HEK293T (cell line): ENCODE measurements around the gene HPCAL1.

Experiments used
- CTCF ChIA-PET: fragments of 350-600 bp; formaldehyde crosslinking; extraction: SDS; loops from one replicate; lab custom pipeline; 2021; ENCODE audit warnings: antibody characterized with exemption, inconsistent platforms; lab: Yijun Ruan, JAX
- POLR2A ChIA-PET: fragments of 350-600 bp; formaldehyde crosslinking; extraction: SDS; loops from one replicate; lab custom pipeline; 2020; ENCODE audit warnings: antibody characterized with exemption, inconsistent platforms; lab: Yijun Ruan, JAX
- DNase-seq: peaks from one replicate; pipeline ENCODE4 v3.0.0; 2012; ENCODE audit warnings: mixed read lengths; ENCODE audit errors: extremely low spot score
- ARNT ChIP-seq: fragments of 450-650 bp; IDR thresholded peaks from 2 replicates; pipeline ENCODE4 v1.6.1; 2017; ENCODE audit warnings: mild to moderate bottlenecking
- BHLHE40 ChIP-seq: fragments of 450-650 bp; IDR thresholded peaks from 2 replicates; pipeline ENCODE4 v1.6.1; 2016; ENCODE audit warnings: mild to moderate bottlenecking, moderate library complexity, borderline replicate concordance
- CTBP1 ChIP-seq: fragments of 450-650 bp; IDR thresholded peaks from 2 replicates; pipeline ENCODE4 v1.6.1; 2016; ENCODE audit warnings: borderline replicate concordance
- ELF4 ChIP-seq: fragments of 450-650 bp; IDR thresholded peaks from 2 replicates; pipeline ENCODE4 v1.6.1; 2017; ENCODE audit warnings: antibody characterized with exemption
- FOXA1 ChIP-seq: fragments of 450-650 bp; IDR thresholded peaks from 2 replicates; pipeline ENCODE4 v1.6.1; 2016; ENCODE audit warnings: mild to moderate bottlenecking
- FOXK2 ChIP-seq: fragments of 450-650 bp; IDR thresholded peaks from 2 replicates; pipeline ENCODE4 v1.6.1; 2016; ENCODE audit warnings: mild to moderate bottlenecking
- FOXM1 ChIP-seq: fragments of 450-650 bp; IDR thresholded peaks from 2 replicates; pipeline ENCODE4 v1.6.1; 2017; ENCODE audit warnings: mild to moderate bottlenecking, borderline replicate concordance
- HDGF ChIP-seq: fragments of 450-650 bp; IDR thresholded peaks from 2 replicates; pipeline ENCODE4 v1.6.1; 2017; ENCODE audit warnings: antibody characterized with exemption, borderline replicate concordance
- L3MBTL2 ChIP-seq: fragments of 450-650 bp; conservative IDR thresholded peaks from 2 replicates; pipeline ENCODE4 v1.6.1; 2016; ENCODE audit warnings: mild to moderate bottlenecking
- LEF1 ChIP-seq: fragments of 450-650 bp; IDR thresholded peaks from 2 replicates; pipeline ENCODE4 v1.6.1; 2017; ENCODE audit warnings: mild to moderate bottlenecking, borderline replicate concordance
- NFRKB ChIP-seq: fragments of 450-650 bp; IDR thresholded peaks from 2 replicates; pipeline ENCODE4 v1.6.1; 2016; ENCODE audit warnings: mild to moderate bottlenecking, moderate library complexity
- PKNOX1 ChIP-seq: fragments of 450-650 bp; IDR thresholded peaks from 2 replicates; pipeline ENCODE4 v1.6.1; 2016
- SP1 ChIP-seq: fragments of 450-650 bp; IDR thresholded peaks from 2 replicates; pipeline ENCODE4 v1.6.1; 2017
- SUZ12 ChIP-seq: fragments of 450-650 bp; IDR thresholded peaks from 2 replicates; pipeline ENCODE4 v1.6.1; 2016; ENCODE audit warnings: mild to moderate bottlenecking
- TARDBP ChIP-seq: fragments of 450-650 bp; IDR thresholded peaks from 2 replicates; pipeline ENCODE4 v1.6.1; 2016
- ZNF384 ChIP-seq: fragments of 450-650 bp; IDR thresholded peaks from 2 replicates; pipeline ENCODE4 v1.6.1; 2016

Gene HPCAL1

GRCh38 chr2:10370895-10371294 is 68.2 kb downstream of the HPCAL1 start:
- no peak for DNase-seq
- TF ChIP-seq FOXK2 = no peak
- no peak for TF ChIP-seq ZNF384
- no peak for TF ChIP-seq SP1
- TF ChIP-seq LEF1 = no peak
- TF ChIP-seq PKNOX1 = no peak
- no peak for TF ChIP-seq ELF4
- TF ChIP-seq CTBP1 = no peak
- no peak for TF ChIP-seq FOXM1
- POLR2A ChIA-PET = no interaction called here
- CTCF ChIA-PET = no interaction called here

GRCh38 chr2:10371441-10372196 is 68.9 kb downstream of the HPCAL1 start:
- ChIA-PET POLR2A (no interaction called here), CTCF (no interaction called here)
- DNase-seq = no peak
- no peak for TF ChIP-seq ELF4
- TF ChIP-seq LEF1 = no peak
- TF ChIP-seq SUZ12 = no peak
- TF ChIP-seq ZNF384 = no peak
- no peak for TF ChIP-seq HDGF
- no peak for TF ChIP-seq BHLHE40
- TF ChIP-seq PKNOX1 = no peak
- no peak for TF ChIP-seq L3MBTL2
- TF ChIP-seq FOXA1 = no peak

- DNase-seq = no peak
- POLR2A ChIA-PET = no interaction called here
- CTCF ChIA-PET = no interaction called here
- TF ChIP-seq FOXA1 = no peak
- no peak for TF ChIP-seq ZNF384
- TF ChIP-seq FOXM1 = no peak
- TF ChIP-seq HDGF = no peak
- no peak for TF ChIP-seq CTBP1
- no peak for TF ChIP-seq ELF4
- no peak for TF ChIP-seq L3MBTL2
Measured at GRCh38 chr2:10372203-10372861, 69.6 kb downstream of the HPCAL1 start.

- DNase-seq = no peak
- TF ChIP-seq FOXA1 (no peak), ZNF384 (no peak), L3MBTL2 (no peak), CTBP1 (no peak), FOXM1 (no peak), NFRKB (no peak), TARDBP (no peak), ARNT (no peak), SP1 (no peak)
- CTCF ChIA-PET = no interaction called here
- POLR2A ChIA-PET = no interaction called here
Measured at GRCh38 chr2:10372862-10373240, 70.1 kb downstream of the HPCAL1 start.

GRCh38 chr2:10373931-10374330 is 71.2 kb downstream of the HPCAL1 start:
- ChIA-PET CTCF (no interaction called here), POLR2A (no interaction called here)
- TF ChIP-seq ARNT (no peak), L3MBTL2 (no peak), CTBP1 (no peak), BHLHE40 (no peak), ZNF384 (no peak), FOXM1 (no peak), ELF4 (no peak), SP1 (no peak), SUZ12 (no peak), NFRKB (no peak), HDGF (no peak), FOXA1 (no peak), PKNOX1 (no peak), TARDBP (no peak), FOXK2 (no peak), LEF1 (no peak)
- no peak for DNase-seq

GRCh38 chr2:10374362-10374943 is 71.7 kb downstream of the HPCAL1 start:
- POLR2A ChIA-PET = no interaction called here
- CTCF ChIA-PET = no interaction called here
- no peak for TF ChIP-seq HDGF
- no peak for TF ChIP-seq SUZ12
- TF ChIP-seq LEF1 = no peak
- TF ChIP-seq SP1 = no peak
- TF ChIP-seq ELF4 = no peak
- no peak for TF ChIP-seq FOXK2
- TF ChIP-seq PKNOX1 = no peak
- no peak for DNase-seq
